Mesothelial cell of epicardium (in vitro differentiated cells): ENCODE results near the gene GPR137C. TPM values are rescaled to one million over a fixed set of nuclear protein-coding genes. Genes with fewer than 3 reads are reported as not detected.

ENCODE experiments used
- DNase-seq, 2 experiments: peaks; one replicate each; pipeline ENCODE4 v3.0.0; 2021; ENCODE audit warnings: low spot score in 2 of 2; ENCODE audit not compliant: unreplicated experiment in 2 of 2
- H3K27ac Mint-ChIP-seq: 2 replicates; pipeline ENCODE4 v1.8.0; 2021; ENCODE audit warnings: mixed read lengths
- H3K27me3 Mint-ChIP-seq: 2 replicates; pipeline ENCODE4 v1.8.0; 2021; ENCODE audit warnings: low read depth, mixed read lengths
- H3K36me3 Mint-ChIP-seq: 2 replicates; pipeline ENCODE4 v1.8.0; 2021; ENCODE audit warnings: mixed read lengths
- H3K4me1 Mint-ChIP-seq: 2 replicates; pipeline ENCODE4 v1.8.0; 2021; ENCODE audit warnings: mixed read lengths
- H3K4me3 Mint-ChIP-seq: 2 replicates; pipeline ENCODE4 v1.8.0; 2021; ENCODE audit warnings: mild to moderate bottlenecking, moderate library complexity, mixed read lengths
- H3K9me3 Mint-ChIP-seq: 2 replicates; pipeline ENCODE4 v1.8.0; 2021; ENCODE audit warnings: mixed read lengths
- total RNA-seq: library from RNA; stranded (reverse); gene quantifications from 3 replicates; pipeline ENCODE4 v1.2.1, GENCODE V29; 2021
- TF ChIP-seq, protein P1 (sequence below): fragments of 200-600 bp; sonication (generic); IDR thresholded peaks from one replicate; pipeline ENCODE4 v1.5.0; 2021; ENCODE audit warnings: antibody characterized with exemption; ENCODE audit not compliant: unreplicated experiment

The GPR137C gene
- total RNA-seq, 1 donor from 2014 or later: 4.1 TPM

DNA sequence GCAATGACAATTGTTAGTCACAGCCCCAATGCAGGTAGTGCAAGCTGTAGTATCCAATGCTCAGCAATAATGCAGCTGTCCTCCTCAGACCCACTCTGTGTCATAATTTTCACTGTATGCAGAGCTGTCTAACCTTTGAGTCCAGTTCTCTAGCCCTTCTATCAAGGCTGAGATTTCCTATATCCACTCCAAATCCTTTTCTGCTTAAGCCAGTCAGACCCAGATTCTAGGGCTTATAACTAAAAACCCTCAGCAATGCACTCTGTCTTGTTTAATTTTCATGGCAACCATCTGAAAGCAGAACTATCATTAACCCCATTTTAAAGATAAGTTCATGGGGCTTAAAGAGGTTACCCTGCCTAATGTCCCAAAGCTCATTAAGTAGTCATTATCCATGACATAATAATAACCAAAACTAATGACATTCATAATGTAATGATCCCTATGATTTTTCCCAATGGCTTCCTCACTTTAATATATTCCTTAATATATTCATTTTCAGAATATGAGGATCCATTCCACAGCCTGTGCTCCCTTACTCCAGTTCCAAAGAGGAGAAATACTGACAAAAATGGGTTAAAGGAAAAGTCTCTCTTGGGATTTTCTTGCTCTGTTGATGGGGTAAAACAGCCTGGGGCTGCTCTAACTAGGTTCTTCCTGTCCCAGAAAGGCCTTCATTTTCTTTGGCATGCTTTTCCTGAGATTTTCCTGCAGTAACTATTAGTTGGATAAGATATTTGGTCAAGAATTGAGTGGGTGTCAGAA is 29.9 kb upstream of the GPR137C start:
- Mint-ChIP-seq H3K36me3 (peaks cover 4% of the 10 kb centered on the region), H3K4me1 (peaks cover 7% of the 10 kb centered on the region), H3K27me3 (no peaks in the 10 kb centered on the region), H3K27ac (no peak overlapping the region), H3K4me3 (no peak overlapping the region), H3K9me3 (no peaks in the 10 kb centered on the region)
- TF ChIP-seq, protein P1, sequence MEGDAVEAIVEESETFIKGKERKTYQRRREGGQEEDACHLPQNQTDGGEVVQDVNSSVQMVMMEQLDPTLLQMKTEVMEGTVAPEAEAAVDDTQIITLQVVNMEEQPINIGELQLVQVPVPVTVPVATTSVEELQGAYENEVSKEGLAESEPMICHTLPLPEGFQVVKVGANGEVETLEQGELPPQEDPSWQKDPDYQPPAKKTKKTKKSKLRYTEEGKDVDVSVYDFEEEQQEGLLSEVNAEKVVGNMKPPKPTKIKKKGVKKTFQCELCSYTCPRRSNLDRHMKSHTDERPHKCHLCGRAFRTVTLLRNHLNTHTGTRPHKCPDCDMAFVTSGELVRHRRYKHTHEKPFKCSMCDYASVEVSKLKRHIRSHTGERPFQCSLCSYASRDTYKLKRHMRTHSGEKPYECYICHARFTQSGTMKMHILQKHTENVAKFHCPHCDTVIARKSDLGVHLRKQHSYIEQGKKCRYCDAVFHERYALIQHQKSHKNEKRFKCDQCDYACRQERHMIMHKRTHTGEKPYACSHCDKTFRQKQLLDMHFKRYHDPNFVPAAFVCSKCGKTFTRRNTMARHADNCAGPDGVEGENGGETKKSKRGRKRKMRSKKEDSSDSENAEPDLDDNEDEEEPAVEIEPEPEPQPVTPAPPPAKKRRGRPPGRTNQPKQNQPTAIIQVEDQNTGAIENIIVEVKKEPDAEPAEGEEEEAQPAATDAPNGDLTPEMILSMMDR: no peak
- DNase-seq: no peak

DNA sequence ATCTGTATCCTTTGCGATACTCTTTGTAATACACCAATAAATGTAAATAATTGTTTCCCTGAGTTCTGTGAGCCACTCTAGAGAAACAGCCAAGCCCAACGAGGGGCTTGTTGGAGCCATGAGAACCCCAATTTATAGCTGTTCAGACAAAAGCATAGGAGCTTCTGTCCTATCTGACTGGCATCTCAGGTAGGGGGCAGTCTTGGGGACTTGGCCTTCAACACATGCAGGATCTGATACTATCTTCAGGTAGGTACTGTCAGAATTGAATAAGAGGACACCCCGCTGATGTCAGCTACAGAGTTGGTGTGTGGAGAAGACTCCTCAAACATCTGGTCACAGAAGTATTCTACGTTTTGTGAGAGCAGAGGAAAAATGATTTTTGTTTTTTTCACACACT is 25.6 kb upstream of the GPR137C start:
- DNase-seq: no peak
- Mint-ChIP-seq H3K27me3 (no peaks in the 10 kb centered on the region), H3K36me3 (peaks cover 6% of the 10 kb centered on the region), H3K4me1 (peaks cover 7% of the 10 kb centered on the region), H3K9me3 (no peaks in the 10 kb centered on the region), H3K4me3 (no peak overlapping the region), H3K27ac (no peak overlapping the region)
- TF ChIP-seq, protein P1: no peak

DNA sequence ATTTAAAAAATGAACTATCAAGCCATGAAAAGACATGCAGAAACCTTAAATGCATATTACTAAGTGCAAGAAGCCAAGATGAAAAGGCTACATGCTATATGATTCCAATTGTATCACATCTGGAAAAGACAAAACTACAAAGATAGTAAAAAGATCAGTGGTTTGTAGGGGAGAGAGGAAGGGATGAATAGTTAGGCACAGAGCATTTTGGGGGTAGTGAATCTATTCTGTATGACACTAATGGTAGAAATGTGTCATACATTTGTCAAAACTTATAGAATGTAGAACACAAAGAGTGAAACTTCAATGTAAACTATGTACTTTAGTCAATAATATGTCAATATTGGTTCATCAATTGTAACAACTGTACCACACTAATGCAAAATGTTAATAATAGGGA is 21.2 kb upstream of the GPR137C start:
- Mint-ChIP-seq H3K9me3 (no peaks in the 10 kb centered on the region), H3K4me1 (no peaks in the 10 kb centered on the region), H3K27me3 (no peaks in the 10 kb centered on the region), H3K36me3 (peaks cover 27% of the 10 kb centered on the region), H3K4me3 (no peak overlapping the region), H3K27ac (no peak overlapping the region)
- DNase-seq: no peak
- TF ChIP-seq, protein P1: no peak

DNA sequence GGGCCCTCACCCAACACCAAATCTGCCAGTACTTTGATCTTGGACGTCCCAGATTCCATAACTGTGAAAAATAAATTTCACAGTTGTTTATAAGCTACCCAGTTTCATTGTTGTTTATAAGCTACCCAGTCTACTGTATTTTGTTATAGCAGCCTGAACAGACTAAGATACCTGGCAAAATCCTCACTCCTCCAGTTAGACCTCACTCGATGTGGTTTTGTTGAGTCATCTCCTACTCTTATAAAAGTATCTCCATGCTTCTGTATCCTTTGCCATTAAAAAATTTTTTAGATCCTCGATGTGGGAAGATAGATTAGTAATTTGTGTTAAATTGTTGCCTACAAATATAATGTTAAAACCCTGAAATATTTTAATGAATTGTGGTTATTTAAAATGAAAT is 16.4 kb upstream of the GPR137C start:
- Mint-ChIP-seq H3K9me3 (no peaks in the 10 kb centered on the region), H3K4me3 (no peak overlapping the region), H3K27me3 (no peaks in the 10 kb centered on the region), H3K4me1 (no peaks in the 10 kb centered on the region), H3K27ac (no peak overlapping the region), H3K36me3 (peaks cover 38% of the 10 kb centered on the region)
- no peak for DNase-seq
- TF ChIP-seq, protein P1: no peak

DNA sequence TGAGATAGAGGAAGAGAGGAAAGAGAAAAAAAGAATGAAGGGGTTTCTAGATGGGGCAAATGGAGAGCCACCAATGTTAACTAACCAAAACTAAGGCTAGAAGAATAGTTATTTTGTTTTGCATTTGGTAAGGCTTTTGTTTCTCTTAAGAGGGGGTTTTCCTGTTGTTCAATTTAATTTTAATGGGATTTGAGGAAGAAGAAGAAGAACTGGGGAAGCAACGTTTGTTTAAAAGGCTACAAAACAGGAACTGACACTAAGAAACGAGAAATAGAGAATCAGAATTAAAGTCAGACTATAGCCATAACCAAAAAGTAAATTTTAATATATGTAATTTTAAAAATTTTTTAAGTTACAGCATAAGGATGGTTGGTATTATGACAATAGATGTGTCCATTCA is 14.0 kb upstream of the GPR137C start:
- no peaks in the 10 kb centered on the region for H3K9me3 Mint-ChIP-seq
- no peak overlapping the region for H3K4me3 Mint-ChIP-seq
- no peak overlapping the region for H3K27ac Mint-ChIP-seq
- H3K36me3 Mint-ChIP-seq: peaks cover 30% of the 10 kb centered on the region
- H3K4me1 Mint-ChIP-seq: peaks cover 2% of the 10 kb centered on the region
- no peaks in the 10 kb centered on the region for H3K27me3 Mint-ChIP-seq
- DNase-seq: no peak
- TF ChIP-seq, protein P1: no peak
